Sigmoid colon (tissue), 7 donors: ENCODE data around the gene CATSPERD. TPM values are rescaled to one million over a fixed set of nuclear protein-coding genes. Genes with fewer than 3 reads are reported as not detected.

Source experiments
- DNase-seq: peaks from one replicate; pipeline ENCODE4 v3.0.0-alpha.2; 2019
- H3K27ac ChIP-seq, 4 donors: fragments of 200-600 bp; sonication (generic); one replicate each; pipeline ENCODE4 v1.5.1; 2016 to 2019; ENCODE audit warnings: mild to moderate bottlenecking in 1 of 4
- H3K27me3 ChIP-seq, 3 donors: fragments of 200-600 bp; sonication (generic); one replicate each; pipeline ENCODE4 v1.5.1; 2019; ENCODE audit warnings: mild to moderate bottlenecking in 1 of 3
- H3K36me3 ChIP-seq, 4 donors: fragments of 200-600 bp; sonication (generic); one replicate each; pipeline ENCODE4 v1.5.1; 2016 to 2019
- H3K4me1 ChIP-seq, 4 donors: fragments of 200-600 bp; sonication (generic); one replicate each; pipeline ENCODE4 v1.5.1; 2017 to 2019
- H3K4me3 ChIP-seq, 4 donors: fragments of 200-600 bp; sonication (generic); one replicate each; pipeline ENCODE4 v1.5.1; 2017 to 2019; ENCODE audit warnings: mild to moderate bottlenecking in 2 of 4, moderate library complexity in 1 of 4
- H3K9me3 ChIP-seq, 4 donors: fragments of 200-600 bp in 3 of 4; sonication (generic) in 3 of 4; one replicate each; pipeline versions ENCODE4 v1.5.1 to v1.6.1; 2013 to 2019
- EP300 ChIP-seq, 4 donors: sonication (generic); formaldehyde crosslinking; IDR thresholded peaks; one replicate each; pipeline ENCODE4 v1.6.1; 2017; ENCODE audit warnings: antibody characterized with exemption in 4 of 4
- POLR2A ChIP-seq, 2 donors: fragments of 450-650 bp; IDR thresholded peaks; one replicate each; pipeline ENCODE4 v1.6.1; 2016; ENCODE audit warnings: antibody characterized with exemption in 2 of 2, mild to moderate bottlenecking in 2 of 2, moderate library complexity in 2 of 2
- POLR2AphosphoS5 ChIP-seq, 4 donors: sonication (generic); formaldehyde crosslinking; IDR thresholded peaks; one replicate each; pipeline ENCODE4 v1.6.1; 2017; ENCODE audit warnings: antibody characterized with exemption in 4 of 4
- WGBS, 2 donors: extraction: QIAGEN DNeasy Blood & Tissue Kit; methylation state at CpG; one replicate each; pipeline ENCODE4 v1.1.7; 2013; 5-methylcytosine and 5-hydroxymethylcytosine counted together
- intact Hi-C: fragments of 100-400 bp; cut with DNase I; formaldehyde crosslinking; loops from one replicate; pipeline ENCODE4 v1.15.1; 2023
- polyA plus RNA-seq, 3 donors: library from polyadenylated mRNA; stranded (reverse); fragments of 200-250 nt; gene quantifications; one replicate each; pipeline ENCODE4 v1.2.3, GENCODE V29; 2013
- total RNA-seq, 4 donors: library from RNA; depleted of rRNA; stranded (reverse); fragments of >200 nt; gene quantifications; one replicate each; pipeline ENCODE4 v1.1.0, GENCODE V29; 2016
- TF ChIP-seq, protein P1 (sequence below), 4 experiments: fragments of 450-650 bp in 3 of 4; fragments of 200-600 bp in 1 of 4; IDR thresholded peaks; one replicate each; pipeline ENCODE4 v1.5.1; 2016 to 2019; ENCODE audit warnings: antibody characterized with exemption in 4 of 4, mild to moderate bottlenecking in 3 of 4, moderate library complexity in 2 of 4
- donor health status: healthy with polysubstance abuse.
- donor health status: Bipolar disorder and iron deficiency.
- donor health status: healthy.

CATSPERD gene
- total and polyA plus RNA-seq, 7 donors = not detected

DNA sequence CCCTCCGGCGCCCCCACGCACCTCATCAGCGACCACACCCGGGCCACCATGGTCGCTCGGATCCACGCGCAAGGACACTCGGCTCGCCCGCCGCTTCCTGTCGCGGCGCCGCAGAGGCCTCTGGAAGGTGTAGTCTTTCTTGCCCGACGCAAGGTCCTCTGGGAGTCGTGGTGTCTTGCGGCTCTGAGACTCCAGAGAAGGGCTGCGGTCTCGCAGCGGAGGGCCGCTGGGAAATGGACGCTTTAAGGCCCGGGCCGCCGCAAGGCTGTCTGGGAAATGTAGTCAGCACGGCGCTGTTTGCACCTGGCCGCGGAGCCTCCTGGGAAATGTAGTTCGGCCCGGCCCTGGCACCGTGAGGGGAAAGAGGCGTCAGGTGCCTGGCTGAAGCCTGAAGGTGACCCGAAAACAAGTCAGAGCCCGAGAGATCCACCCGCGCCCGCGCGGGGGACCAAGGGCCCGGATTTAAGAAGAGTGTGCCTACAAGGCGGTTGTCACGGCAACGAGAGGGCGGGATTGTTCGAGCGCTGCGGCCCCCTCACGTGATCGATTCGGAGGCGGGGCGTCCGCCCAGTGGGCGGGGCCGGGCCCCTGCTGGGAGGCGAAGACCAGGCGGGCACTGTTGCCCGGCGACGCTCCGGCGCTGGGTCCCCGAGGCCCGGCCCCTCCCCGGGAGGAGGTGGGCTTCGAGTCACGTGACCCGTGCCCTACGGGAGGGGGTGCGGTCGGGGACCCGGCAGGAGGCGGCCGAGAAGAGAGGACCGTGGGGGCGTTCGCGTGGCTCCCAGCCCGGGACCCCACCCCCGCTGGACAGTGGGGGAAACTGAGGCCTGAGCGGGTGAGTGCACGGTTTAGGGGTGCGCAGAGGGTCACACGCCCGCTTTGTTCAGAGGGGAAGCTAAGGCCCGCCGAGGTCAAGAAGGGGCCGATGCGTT, 39.7 kb upstream of the CATSPERD start, which contains the start of the genes HSD11B1L and MICOS13:
Gene HSD11B1L (plus strand): TSS at position 591 of the 932 bp plus-strand sequence. CDS start 3,806 bp downstream, outside the sequence.
Gene MICOS13 (minus strand): TSS at position 80 of the 932 bp plus-strand sequence. CDS start 30 bp downstream, at position 50.
- no peaks in the 10 kb centered on the region for H3K27me3 ChIP-seq
- peak within 1 kb of the TSS; percentile 79 to 97 (median 88) for H3K4me3 ChIP-seq
- peak; percentile 49 to 88 (median 80) for TF ChIP-seq POLR2AphosphoS5 (IDR thresholded peaks at IDR 0.05)
- TF ChIP-seq, protein P1, sequence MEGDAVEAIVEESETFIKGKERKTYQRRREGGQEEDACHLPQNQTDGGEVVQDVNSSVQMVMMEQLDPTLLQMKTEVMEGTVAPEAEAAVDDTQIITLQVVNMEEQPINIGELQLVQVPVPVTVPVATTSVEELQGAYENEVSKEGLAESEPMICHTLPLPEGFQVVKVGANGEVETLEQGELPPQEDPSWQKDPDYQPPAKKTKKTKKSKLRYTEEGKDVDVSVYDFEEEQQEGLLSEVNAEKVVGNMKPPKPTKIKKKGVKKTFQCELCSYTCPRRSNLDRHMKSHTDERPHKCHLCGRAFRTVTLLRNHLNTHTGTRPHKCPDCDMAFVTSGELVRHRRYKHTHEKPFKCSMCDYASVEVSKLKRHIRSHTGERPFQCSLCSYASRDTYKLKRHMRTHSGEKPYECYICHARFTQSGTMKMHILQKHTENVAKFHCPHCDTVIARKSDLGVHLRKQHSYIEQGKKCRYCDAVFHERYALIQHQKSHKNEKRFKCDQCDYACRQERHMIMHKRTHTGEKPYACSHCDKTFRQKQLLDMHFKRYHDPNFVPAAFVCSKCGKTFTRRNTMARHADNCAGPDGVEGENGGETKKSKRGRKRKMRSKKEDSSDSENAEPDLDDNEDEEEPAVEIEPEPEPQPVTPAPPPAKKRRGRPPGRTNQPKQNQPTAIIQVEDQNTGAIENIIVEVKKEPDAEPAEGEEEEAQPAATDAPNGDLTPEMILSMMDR (IDR thresholded peaks at IDR 0.05) = no peak
- TF ChIP-seq POLR2A (IDR thresholded peaks at IDR 0.05) = no peak
- peaks cover 0 to 10% (median 3%) of the 10 kb centered on the region in 4 donors for H3K36me3 ChIP-seq
- H3K27ac ChIP-seq = peak within 1 kb of the TSS; percentile 89 to 98 (median 92)
- H3K4me1 ChIP-seq = peaks cover 0 to 18% (median 16%) of the 10 kb centered on the region in 4 donors
- no peaks in the 10 kb centered on the region for H3K9me3 ChIP-seq
- peak; percentile 99 for DNase-seq
- WGBS, 2 donors = 1 to 2% methylated on average over 94 of the region's 94 CpGs
- intact Hi-C loops = loop anchor here (2.0 kb wide), 1 partner anchor 58 kb away; the partner anchor contains the start of genes SAFB and SAFB2

DNA sequence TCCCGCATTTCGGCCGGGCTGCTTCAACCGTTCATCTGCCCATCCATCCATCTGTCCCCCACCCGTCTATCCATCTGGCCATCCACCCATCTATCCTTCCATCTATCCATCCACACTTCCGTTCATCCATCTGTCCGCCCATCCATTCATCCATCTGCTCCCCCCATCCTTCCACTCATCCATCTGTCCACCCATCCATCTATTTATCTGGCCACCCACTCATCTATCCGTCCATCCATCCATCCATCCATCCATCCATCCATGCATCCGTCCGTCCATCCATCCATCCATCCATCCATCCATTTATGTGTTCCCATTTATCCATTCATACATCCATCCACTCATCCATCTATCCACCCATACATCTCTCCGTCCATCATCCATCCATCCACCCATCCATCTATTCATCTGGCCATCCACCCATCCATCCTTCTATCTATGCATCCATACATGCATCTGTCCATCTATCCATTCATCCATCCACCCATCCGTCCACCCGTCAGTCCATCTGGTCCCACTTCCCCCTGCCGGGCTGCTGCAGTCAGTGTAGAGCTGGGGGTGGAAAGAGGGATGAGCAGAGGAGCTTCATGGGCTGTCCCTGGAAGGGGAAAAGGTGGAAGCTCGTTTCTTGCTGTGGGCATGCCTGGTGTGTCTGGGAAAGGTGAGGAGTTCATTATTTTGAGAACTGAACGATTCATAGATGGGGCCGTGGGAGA, 38.9 kb upstream of the CATSPERD start:
- TF ChIP-seq, protein P1 (IDR thresholded peaks at IDR 0.05) = no peak
- 66 to 68% methylated on average over 17 of the region's 17 CpGs for WGBS, 2 donors
- intact Hi-C loops = loop anchor here (2.0 kb wide), 1 partner anchor 59 kb away; the partner anchor contains the start of genes SAFB and SAFB2
- peak overlapping the region; percentile 89 to 98 (median 92) for H3K27ac ChIP-seq
- no peaks in the 10 kb centered on the region for H3K27me3 ChIP-seq
- peak overlapping the region; percentile 79 to 97 (median 88) for H3K4me3 ChIP-seq
- H3K36me3 ChIP-seq = peaks cover 0 to 10% (median 3%) of the 10 kb centered on the region in 4 donors
- H3K9me3 ChIP-seq = no peaks in the 10 kb centered on the region
- H3K4me1 ChIP-seq = peaks cover 0 to 24% (median 19%) of the 10 kb centered on the region in 4 donors
- DNase-seq = no peak

DNA sequence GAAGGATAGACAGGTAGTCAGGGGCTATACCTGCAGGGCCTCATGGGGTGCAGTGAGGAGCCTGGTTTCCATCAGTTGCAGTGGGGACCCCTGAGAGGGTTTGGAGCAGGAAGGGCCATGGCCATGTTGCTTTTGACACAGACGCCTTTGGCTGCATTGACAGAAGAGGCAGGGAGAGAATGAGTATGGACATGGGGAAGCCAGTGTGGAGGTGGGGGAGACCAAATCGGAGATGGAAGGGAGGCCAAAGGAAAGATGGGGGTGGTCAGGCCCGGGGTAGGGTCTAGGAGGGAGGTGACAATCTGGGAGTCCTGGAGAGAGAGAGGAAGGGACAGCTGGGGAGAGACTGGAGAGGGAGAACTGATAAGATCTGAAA, 38.3 kb upstream of the CATSPERD start:
- TF ChIP-seq POLR2A (IDR thresholded peaks at IDR 0.05) (no peak), POLR2AphosphoS5 (IDR thresholded peaks at IDR 0.05) (no peak), EP300 (IDR thresholded peaks at IDR 0.05) (no peak)
- TF ChIP-seq, protein P1 (IDR thresholded peaks at IDR 0.05) = no peak
- DNase-seq = no peak
- H3K27ac ChIP-seq = no peak overlapping the region
- WGBS, 2 donors = 90 to 93% methylated on average over 3 of the region's 3 CpGs
- no peaks in the 10 kb centered on the region for H3K27me3 ChIP-seq
- no peaks in the 10 kb centered on the region for H3K9me3 ChIP-seq
- peaks cover 0 to 29% (median 19%) of the 10 kb centered on the region in 4 donors for H3K4me1 ChIP-seq
- intact Hi-C loops = no loop called here
- peaks cover 0 to 10% (median 3%) of the 10 kb centered on the region in 4 donors for H3K36me3 ChIP-seq
- no peak overlapping the region for H3K4me3 ChIP-seq

DNA sequence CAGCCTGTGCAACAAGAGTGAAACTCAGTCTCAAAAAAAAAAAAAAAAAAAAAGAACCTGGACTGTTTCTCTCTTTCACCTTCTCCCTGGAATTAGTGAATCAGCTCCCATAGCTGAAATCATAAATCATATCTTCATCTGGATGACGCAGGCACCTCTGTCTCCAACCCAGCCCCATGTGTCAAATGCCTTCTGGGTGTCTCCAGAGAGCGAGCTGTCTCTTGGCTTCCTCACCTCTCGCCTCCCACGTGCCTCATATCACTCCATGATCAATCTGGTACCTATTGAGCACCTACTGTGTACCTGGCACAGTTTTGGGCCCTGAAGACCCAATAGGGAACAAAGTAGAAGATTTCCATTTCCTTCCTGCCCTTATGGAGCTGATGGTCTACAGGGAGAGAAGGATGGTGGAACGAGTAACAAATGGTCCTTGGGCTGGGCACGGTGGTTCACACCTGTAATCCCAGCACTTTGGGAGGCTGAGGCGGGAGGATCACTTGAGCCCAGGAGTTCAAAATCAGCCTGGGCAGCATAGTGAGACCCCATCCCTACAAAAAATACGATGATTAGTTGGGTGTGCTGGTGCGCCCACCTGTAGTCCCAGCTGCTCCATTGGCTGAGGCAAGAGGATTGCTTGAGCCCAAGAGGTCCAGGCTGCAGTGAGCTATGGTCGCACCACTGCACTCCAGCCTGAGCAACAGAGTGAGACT, 37.1 kb upstream of the CATSPERD start:
- H3K27me3 ChIP-seq = no peaks in the 10 kb centered on the region
- H3K27ac ChIP-seq = no peak overlapping the region
- peaks cover 0 to 2% (median under 1%) of the 10 kb centered on the region in 4 donors for H3K36me3 ChIP-seq
- DNase-seq = no peak
- H3K4me1 ChIP-seq = peaks cover 0 to 35% (median 25%) of the 10 kb centered on the region in 4 donors
- no peak for TF ChIP-seq POLR2AphosphoS5 (IDR thresholded peaks at IDR 0.05)
- TF ChIP-seq, protein P1 (IDR thresholded peaks at IDR 0.05) = no peak
- TF ChIP-seq POLR2A (IDR thresholded peaks at IDR 0.05) = no peak
- no peak for TF ChIP-seq EP300 (IDR thresholded peaks at IDR 0.05)
- H3K4me3 ChIP-seq = no peak overlapping the region
- no peaks in the 10 kb centered on the region for H3K9me3 ChIP-seq
- intact Hi-C loops = no loop called here
- WGBS, 2 donors = 93 to 96% methylated on average over 10 of the region's 10 CpGs
